ENCODE results near the gene SERPINA5. TPM values are rescaled to one million over a fixed set of nuclear protein-coding genes. Genes with fewer than 3 reads are reported as not detected.

SERPINA5 gene
- total RNA-seq, 4 donors from 2014 or later = 2.1 to 5.1 (median 3.7) TPM

DNA sequence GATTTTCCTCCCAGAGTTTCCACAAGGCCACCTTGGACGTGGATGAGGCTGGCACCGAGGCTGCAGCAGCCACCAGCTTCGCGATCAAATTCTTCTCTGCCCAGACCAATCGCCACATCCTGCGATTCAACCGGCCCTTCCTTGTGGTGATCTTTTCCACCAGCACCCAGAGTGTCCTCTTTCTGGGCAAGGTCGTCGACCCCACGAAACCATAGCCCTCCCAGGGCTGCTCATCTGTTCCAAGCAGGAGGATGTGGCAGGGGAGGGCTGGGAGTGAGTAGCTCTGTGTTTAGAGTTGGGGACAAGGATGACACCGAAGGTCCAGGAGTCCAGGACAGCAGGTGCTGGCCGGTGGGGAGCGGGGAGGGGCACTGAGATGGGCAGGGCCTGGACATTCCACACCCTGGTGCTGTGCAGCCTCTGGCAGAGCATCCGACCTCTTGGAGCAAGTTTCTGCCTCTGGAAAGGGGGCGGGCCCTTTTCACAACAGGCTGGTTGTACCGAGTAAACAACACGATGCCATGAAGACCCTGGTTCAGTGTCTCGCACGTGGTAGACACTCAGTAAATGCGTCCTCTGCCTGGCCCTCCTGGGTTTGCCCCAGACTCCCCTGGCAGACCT lies 11.7 kb upstream of the SERPINA5 start:
- intact Hi-C loops (cut with DNase I) = no loop called here
- TF ChIP-seq POLR2AphosphoS5 (IDR thresholded peaks at IDR 0.05) = no peak
- TF ChIP-seq POLR2A (IDR thresholded peaks at IDR 0.05; ENCODE audit: low read depth) = no peak
- no peak for TF ChIP-seq EP300 (IDR thresholded peaks at IDR 0.05)
- Histone ChIP-seq H3K27me3 (no peaks in the 10 kb centered on the region), H3K9me3 (peaks cover 0 to 6% (median 2%) of the 10 kb centered on the region in 4 donors), H3K27ac (replicated peaks in 1 of 4) (no peak overlapping the region), H3K4me3 (no peak overlapping the region), H3K4me1 (peaks cover 0 to 19% (median 13%) of the 10 kb centered on the region in 4 donors), H3K36me3 (no peaks in the 10 kb centered on the region)
- no peak for DNase-seq (ENCODE audit: extremely low spot score)
- WGBS = 89% methylated on average over 19 of the region's 20 CpGs

GRCh38 chr14:94570002-94570400 lies 11.2 kb upstream of the SERPINA5 start:
- H3K36me3 ChIP-seq = no peaks in the 10 kb centered on the region
- no peak overlapping the region for H3K4me3 ChIP-seq
- intact Hi-C loops (cut with DNase I) = no loop called here
- no peak for TF ChIP-seq POLR2AphosphoS5 (IDR thresholded peaks at IDR 0.05)
- TF ChIP-seq POLR2A (IDR thresholded peaks at IDR 0.05; ENCODE audit: low read depth) = no peak
- TF ChIP-seq CTCF (IDR thresholded peaks at IDR 0.05) = no peak
- no peak for TF ChIP-seq EP300 (IDR thresholded peaks at IDR 0.05)
- WGBS = 87% methylated on average over 6 of the region's 6 CpGs
- H3K27me3 ChIP-seq = no peaks in the 10 kb centered on the region
- H3K27ac ChIP-seq (replicated peaks in 1 of 4) = no peak overlapping the region
- H3K9me3 ChIP-seq = peaks cover 0 to 3% (median under 1%) of the 10 kb centered on the region in 4 donors
- no peak for DNase-seq (ENCODE audit: extremely low spot score)
- H3K4me1 ChIP-seq = peaks cover 0 to 19% (median 13%) of the 10 kb centered on the region in 4 donors

GRCh38 chr14:94570440-94570839 lies 10.8 kb upstream of the SERPINA5 start:
- Histone ChIP-seq H3K9me3 (no peaks in the 10 kb centered on the region), H3K36me3 (no peaks in the 10 kb centered on the region), H3K4me3 (no peak overlapping the region), H3K27ac (replicated peaks in 1 of 4) (no peak overlapping the region), H3K27me3 (no peaks in the 10 kb centered on the region), H3K4me1 (peaks cover 0 to 19% (median 13%) of the 10 kb centered on the region in 4 donors)
- 83% methylated on average over 5 of the region's 9 CpGs for WGBS
- no peak for TF ChIP-seq CTCF (IDR thresholded peaks at IDR 0.05)
- TF ChIP-seq POLR2A (IDR thresholded peaks at IDR 0.05; ENCODE audit: low read depth) = no peak
- TF ChIP-seq EP300 (IDR thresholded peaks at IDR 0.05) = no peak
- TF ChIP-seq POLR2AphosphoS5 (IDR thresholded peaks at IDR 0.05) = no peak
- intact Hi-C loops (cut with DNase I) = no loop called here
- no peak for DNase-seq (ENCODE audit: extremely low spot score)

GRCh38 chr14:94571395-94571794 lies 9.8 kb upstream of the SERPINA5 start:
- 62% methylated on average over 6 of the region's 7 CpGs for WGBS
- DNase-seq (ENCODE audit: extremely low spot score) = no peak
- no peaks in the 10 kb centered on the region for H3K9me3 ChIP-seq
- H3K36me3 ChIP-seq = no peaks in the 10 kb centered on the region
- H3K27ac ChIP-seq (replicated peaks in 1 of 4) = peak overlapping the region; percentile 33 to 57 (median 40)
- H3K4me3 ChIP-seq = no peak overlapping the region
- H3K4me1 ChIP-seq = peaks cover 0 to 19% (median 13%) of the 10 kb centered on the region in 4 donors
- no peaks in the 10 kb centered on the region for H3K27me3 ChIP-seq
- intact Hi-C loops (cut with DNase I) = no loop called here
- TF ChIP-seq CTCF (IDR thresholded peaks at IDR 0.05) (no peak), EP300 (IDR thresholded peaks at IDR 0.05) (no peak), POLR2A (IDR thresholded peaks at IDR 0.05; ENCODE audit: low read depth) (no peak), POLR2AphosphoS5 (IDR thresholded peaks at IDR 0.05) (no peak)

- Histone ChIP-seq H3K27me3 (no peaks in the 10 kb centered on the region), H3K27ac (replicated peaks in 1 of 4) (peak overlapping the region; percentile 33 to 57 (median 40)), H3K4me3 (no peak overlapping the region), H3K9me3 (no peaks in the 10 kb centered on the region), H3K4me1 (peaks cover 0 to 19% (median 13%) of the 10 kb centered on the region in 4 donors), H3K36me3 (no peaks in the 10 kb centered on the region)
- DNase-seq (ENCODE audit: extremely low spot score) = no peak
- intact Hi-C loops (cut with DNase I) = no loop called here
- TF ChIP-seq POLR2AphosphoS5 (IDR thresholded peaks at IDR 0.05) (no peak), POLR2A (IDR thresholded peaks at IDR 0.05; ENCODE audit: low read depth) (no peak), EP300 (IDR thresholded peaks at IDR 0.05) (no peak), CTCF (IDR thresholded peaks at IDR 0.05) (no peak)
- 83% methylated on average over 6 of the region's 6 CpGs for WGBS
Observed at GRCh38 chr14:94571950-94572349, 9.3 kb upstream of the SERPINA5 start.
